Liver (tissue), 9 donors: ENCODE measurements around the gene TTLL5. TPM values are rescaled to one million over a fixed set of nuclear protein-coding genes. Genes with fewer than 3 reads are reported as not detected.

Experiments used
- DNase-seq: peaks from one replicate; pipeline ENCODE4 v3.0.0-alpha.2; 2017; ENCODE audit warnings: low spot score
- H3K27ac ChIP-seq, 2 donors: one replicate each; pipeline ENCODE4 v1.7.0; 2013; ENCODE audit warnings: inconsistent platforms in 2 of 2, low read length in 2 of 2, control low read depth in 1 of 2, low read depth in 1 of 2, mild to moderate bottlenecking in 1 of 2
- H3K27me3 ChIP-seq, 4 donors: one replicate each; pipeline versions ENCODE4 v1.6.1 to v1.7.0; 2013; ENCODE audit warnings: low read length in 3 of 4, inconsistent platforms in 1 of 4, mild to moderate bottlenecking in 1 of 4, moderate library complexity in 1 of 4; ENCODE audit not compliant: control insufficient read depth in 4 of 4, insufficient read depth in 4 of 4
- H3K36me3 ChIP-seq, 4 donors: one replicate each; pipeline versions ENCODE4 v1.6.1 to v1.7.0; 2013; ENCODE audit warnings: low read length in 3 of 4, mild to moderate bottlenecking in 3 of 4, low read depth in 1 of 4, moderate library complexity in 1 of 4; ENCODE audit not compliant: control insufficient read depth in 4 of 4, insufficient read depth in 3 of 4
- H3K4me1 ChIP-seq, 4 donors: one replicate each; pipeline versions ENCODE4 v1.6.1 to v1.7.0; 2013; ENCODE audit warnings: low read length in 3 of 4, mild to moderate bottlenecking in 3 of 4, moderate library complexity in 1 of 4; ENCODE audit not compliant: control insufficient read depth in 4 of 4, insufficient read depth in 4 of 4
- H3K4me3 ChIP-seq, 3 donors: one replicate each; pipeline versions ENCODE4 v1.6.1 to v1.7.0; 2013; ENCODE audit warnings: low read length in 3 of 3, control low read depth in 1 of 3, low read depth in 1 of 3, mild to moderate bottlenecking in 1 of 3
- H3K9ac ChIP-seq, 2 donors: one replicate each; pipeline ENCODE4 v1.7.0; 2013; ENCODE audit warnings: low read length in 2 of 2, mild to moderate bottlenecking in 2 of 2, moderate library complexity in 2 of 2, control low read depth in 1 of 2, low read depth in 1 of 2
- H3K9me3 ChIP-seq, 4 donors: one replicate each; pipeline versions ENCODE4 v1.6.1 to v1.7.0; 2013; ENCODE audit warnings: low read length in 3 of 4; ENCODE audit not compliant: control insufficient read depth in 4 of 4
- CTCF ChIP-seq: fragments of 150-350 bp; IDR thresholded peaks from 2 replicates; pipeline ENCODE4 v1.5.1; 2017; ENCODE audit warnings: improper control_type of control experiment, low read depth, low read length; ENCODE audit not compliant: missing input control
- FOXA1 ChIP-seq: IDR thresholded peaks from 2 replicates; pipeline ENCODE4 v1.6.1; 2016; ENCODE audit warnings: antibody characterized with exemption
- FOXA2 ChIP-seq: IDR thresholded peaks from 2 replicates; pipeline ENCODE4 v1.6.1; 2016; ENCODE audit warnings: antibody characterized with exemption
- GABPA ChIP-seq, 2 donors: IDR thresholded peaks in 1 of 2; conservative IDR thresholded peaks in 1 of 2; 2 replicates each; pipeline ENCODE4 v1.6.1; 2016; ENCODE audit warnings: antibody characterized with exemption in 2 of 2, mild to moderate bottlenecking in 1 of 2, moderate library complexity in 1 of 2
- HNF4A ChIP-seq, 2 donors: conservative IDR thresholded peaks; 2 replicates each; pipeline ENCODE4 v1.6.1; 2016; ENCODE audit warnings: antibody characterized with exemption in 2 of 2, mild to moderate bottlenecking in 2 of 2
- HNF4G ChIP-seq: IDR thresholded peaks from 2 replicates; pipeline ENCODE4 v1.6.1; 2016; ENCODE audit warnings: antibody characterized with exemption
- JUND ChIP-seq, 2 donors: IDR thresholded peaks; 2 replicates each; pipeline ENCODE4 v1.6.1; 2016; ENCODE audit warnings: antibody characterized with exemption in 2 of 2
- NR2F2 ChIP-seq: IDR thresholded peaks from 2 replicates; pipeline ENCODE4 v1.6.1; 2016; ENCODE audit warnings: antibody characterized with exemption
- RAD21 ChIP-seq, 2 donors: IDR thresholded peaks; 2 replicates each; pipeline ENCODE4 v1.6.1; 2016; ENCODE audit warnings: antibody characterized with exemption in 2 of 2, mild to moderate bottlenecking in 2 of 2
- TAF1 ChIP-seq: conservative IDR thresholded peaks from 2 replicates; pipeline ENCODE4 v1.6.1; 2016; ENCODE audit warnings: antibody characterized with exemption, mild to moderate bottlenecking
- ZBTB33 ChIP-seq: IDR thresholded peaks from 2 replicates; pipeline ENCODE4 v1.6.1; 2016; ENCODE audit warnings: antibody characterized with exemption
- WGBS: extraction: QIAGEN DNeasy Blood & Tissue Kit; methylation state at CpG from one replicate; pipeline ENCODE4 v1.1.7; 2013; 5-methylcytosine and 5-hydroxymethylcytosine counted together
- polyA plus RNA-seq, 2 donors: library from polyadenylated mRNA; stranded (reverse) in 1 of 2; unstranded in 1 of 2; fragments of 200-250 nt in 1 of 2; fragments of >200 nt in 1 of 2; fragmentation: Nextera tagmentation in 1 of 2; extraction: Ambion mirVana in 1 of 2; gene quantifications; one replicate each; pipeline versions ENCODE4 v1.2.1 to v1.2.3, GENCODE V29; 2013 to 2015
- total RNA-seq, 2 donors: library from RNA; depleted of rRNA; stranded (reverse); fragments of >200 nt; gene quantifications; one replicate each; pipeline ENCODE4 v1.2.3, GENCODE V29; 2014
- TF ChIP-seq, protein P1 (sequence below): IDR thresholded peaks from 2 replicates; pipeline ENCODE4 v1.6.1; 2016; ENCODE audit warnings: antibody characterized with exemption
- TF ChIP-seq, protein P2 (sequence below): IDR thresholded peaks from 2 replicates; pipeline ENCODE4 v1.6.1; 2016; ENCODE audit warnings: antibody characterized with exemption, mild to moderate bottlenecking
- TF ChIP-seq, protein P3 (sequence below): IDR thresholded peaks from 2 replicates; pipeline ENCODE4 v1.6.1; 2016; ENCODE audit warnings: antibody characterized with exemption
- donor health status: healthy.
- donor health status: healthy.
- donor health status: healthy.
- donor health status: healthy.
- donor health status: healthy.

TTLL5 gene
- total and polyA plus RNA-seq, 4 donors: 4.3 to 14.2 (median 9.8) TPM

GRCh38 chr14:75660238-75660629 lies 812 bp upstream of the TTLL5 start:
- no peaks in the 10 kb centered on the region for H3K9me3 ChIP-seq
- peak overlapping the region; percentile 81 to 97 for H3K27ac ChIP-seq
- peaks cover 0 to 22% (median 17%) of the 10 kb centered on the region in 4 donors for H3K4me1 ChIP-seq
- H3K36me3 ChIP-seq: peaks cover 2 to 16% (median 11%) of the 10 kb centered on the region in 4 donors
- WGBS: 9% methylated on average over 4 of the region's 4 CpGs
- no peak for TF ChIP-seq GABPA (IDR thresholded peaks at IDR 0.05 in 1 of 2, conservative IDR thresholded peaks at IDR 0.05 in 1 of 2)
- no peak for TF ChIP-seq FOXA2
- no peak for DNase-seq
- H3K4me3 ChIP-seq: peak overlapping the region; percentile 85 to 98 (median 95)
- peak overlapping the region; percentile 95 to 98 for H3K9ac ChIP-seq
- no peaks in the 10 kb centered on the region for H3K27me3 ChIP-seq

DNA sequence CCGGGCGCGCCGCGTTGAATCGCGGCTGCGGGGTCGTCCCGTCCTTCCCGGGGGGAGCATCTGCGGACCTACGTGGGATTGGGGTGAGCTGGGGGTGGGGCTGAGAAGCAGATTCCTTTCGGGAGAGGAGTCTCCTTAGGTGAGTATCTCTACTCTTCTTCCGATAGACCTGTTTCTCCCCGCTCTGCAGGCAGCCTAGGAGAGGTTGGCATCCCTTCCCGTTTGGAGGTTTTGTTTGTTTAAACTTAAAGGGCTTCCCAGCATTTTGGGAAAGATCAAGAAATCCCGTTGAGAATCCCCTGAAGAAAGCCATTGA lies 411 bp downstream of the TTLL5 start:
- peak overlapping the region; percentile 89 to 98 (median 95) for H3K4me3 ChIP-seq
- peaks cover 2 to 12% (median 7%) of the 10 kb centered on the region in 4 donors for H3K36me3 ChIP-seq
- peaks cover 0 to 22% (median 17%) of the 10 kb centered on the region in 4 donors for H3K4me1 ChIP-seq
- TF ChIP-seq TAF1: peak; percentile 11
- TF ChIP-seq CTCF: no peak
- TF ChIP-seq, protein P1, sequence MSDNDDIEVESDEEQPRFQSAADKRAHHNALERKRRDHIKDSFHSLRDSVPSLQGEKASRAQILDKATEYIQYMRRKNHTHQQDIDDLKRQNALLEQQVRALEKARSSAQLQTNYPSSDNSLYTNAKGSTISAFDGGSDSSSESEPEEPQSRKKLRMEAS: no peak
- H3K27ac ChIP-seq: peak overlapping the region; percentile 81 to 97
- H3K27me3 ChIP-seq: no peaks in the 10 kb centered on the region
- H3K9me3 ChIP-seq: no peaks in the 10 kb centered on the region
- peak overlapping the region; percentile 75 for H3K9ac ChIP-seq
- DNase-seq: no peak
- under 1% methylated on average over 18 of the region's 18 CpGs for WGBS

GRCh38 chr14:75662966-75663365 lies 1.9 kb downstream of the TTLL5 start:
- H3K36me3 ChIP-seq: peaks cover 0 to 4% (median under 1%) of the 10 kb centered on the region in 4 donors
- H3K9ac ChIP-seq: no peak overlapping the region
- DNase-seq: no peak
- no peak overlapping the region for H3K27ac ChIP-seq
- WGBS: 75% methylated on average over 3 of the region's 3 CpGs
- H3K4me1 ChIP-seq: peaks cover 0 to 22% (median 17%) of the 10 kb centered on the region in 4 donors
- TF ChIP-seq TAF1 (no peak), CTCF (no peak), GABPA (IDR thresholded peaks at IDR 0.05 in 1 of 2, conservative IDR thresholded peaks at IDR 0.05 in 1 of 2) (no peak), NR2F2 (no peak), RAD21 (IDR thresholded peaks at IDR 0.05) (no peak), ZBTB33 (no peak), HNF4A (conservative IDR thresholded peaks at IDR 0.05) (no peak), JUND (IDR thresholded peaks at IDR 0.05) (no peak), FOXA1 (no peak), FOXA2 (no peak), HNF4G (no peak)
- TF ChIP-seq, protein P2, sequence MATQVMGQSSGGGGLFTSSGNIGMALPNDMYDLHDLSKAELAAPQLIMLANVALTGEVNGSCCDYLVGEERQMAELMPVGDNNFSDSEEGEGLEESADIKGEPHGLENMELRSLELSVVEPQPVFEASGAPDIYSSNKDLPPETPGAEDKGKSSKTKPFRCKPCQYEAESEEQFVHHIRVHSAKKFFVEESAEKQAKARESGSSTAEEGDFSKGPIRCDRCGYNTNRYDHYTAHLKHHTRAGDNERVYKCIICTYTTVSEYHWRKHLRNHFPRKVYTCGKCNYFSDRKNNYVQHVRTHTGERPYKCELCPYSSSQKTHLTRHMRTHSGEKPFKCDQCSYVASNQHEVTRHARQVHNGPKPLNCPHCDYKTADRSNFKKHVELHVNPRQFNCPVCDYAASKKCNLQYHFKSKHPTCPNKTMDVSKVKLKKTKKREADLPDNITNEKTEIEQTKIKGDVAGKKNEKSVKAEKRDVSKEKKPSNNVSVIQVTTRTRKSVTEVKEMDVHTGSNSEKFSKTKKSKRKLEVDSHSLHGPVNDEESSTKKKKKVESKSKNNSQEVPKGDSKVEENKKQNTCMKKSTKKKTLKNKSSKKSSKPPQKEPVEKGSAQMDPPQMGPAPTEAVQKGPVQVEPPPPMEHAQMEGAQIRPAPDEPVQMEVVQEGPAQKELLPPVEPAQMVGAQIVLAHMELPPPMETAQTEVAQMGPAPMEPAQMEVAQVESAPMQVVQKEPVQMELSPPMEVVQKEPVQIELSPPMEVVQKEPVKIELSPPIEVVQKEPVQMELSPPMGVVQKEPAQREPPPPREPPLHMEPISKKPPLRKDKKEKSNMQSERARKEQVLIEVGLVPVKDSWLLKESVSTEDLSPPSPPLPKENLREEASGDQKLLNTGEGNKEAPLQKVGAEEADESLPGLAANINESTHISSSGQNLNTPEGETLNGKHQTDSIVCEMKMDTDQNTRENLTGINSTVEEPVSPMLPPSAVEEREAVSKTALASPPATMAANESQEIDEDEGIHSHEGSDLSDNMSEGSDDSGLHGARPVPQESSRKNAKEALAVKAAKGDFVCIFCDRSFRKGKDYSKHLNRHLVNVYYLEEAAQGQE: no peak
- TF ChIP-seq, protein P3, sequence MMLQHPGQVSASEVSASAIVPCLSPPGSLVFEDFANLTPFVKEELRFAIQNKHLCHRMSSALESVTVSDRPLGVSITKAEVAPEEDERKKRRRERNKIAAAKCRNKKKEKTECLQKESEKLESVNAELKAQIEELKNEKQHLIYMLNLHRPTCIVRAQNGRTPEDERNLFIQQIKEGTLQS: no peak
- TF ChIP-seq, protein P1: no peak
- no peak overlapping the region for H3K4me3 ChIP-seq
- H3K27me3 ChIP-seq: no peaks in the 10 kb centered on the region
- no peaks in the 10 kb centered on the region for H3K9me3 ChIP-seq
